Fibroblast of skin of abdomen (primary cell): ENCODE data around the gene PLXNA2.

ENCODE experiments used
- DNase-seq: peaks from one replicate; pipeline ENCODE4 v3.0.0-alpha.2; 2013

The PLXNA2 gene

DNA sequence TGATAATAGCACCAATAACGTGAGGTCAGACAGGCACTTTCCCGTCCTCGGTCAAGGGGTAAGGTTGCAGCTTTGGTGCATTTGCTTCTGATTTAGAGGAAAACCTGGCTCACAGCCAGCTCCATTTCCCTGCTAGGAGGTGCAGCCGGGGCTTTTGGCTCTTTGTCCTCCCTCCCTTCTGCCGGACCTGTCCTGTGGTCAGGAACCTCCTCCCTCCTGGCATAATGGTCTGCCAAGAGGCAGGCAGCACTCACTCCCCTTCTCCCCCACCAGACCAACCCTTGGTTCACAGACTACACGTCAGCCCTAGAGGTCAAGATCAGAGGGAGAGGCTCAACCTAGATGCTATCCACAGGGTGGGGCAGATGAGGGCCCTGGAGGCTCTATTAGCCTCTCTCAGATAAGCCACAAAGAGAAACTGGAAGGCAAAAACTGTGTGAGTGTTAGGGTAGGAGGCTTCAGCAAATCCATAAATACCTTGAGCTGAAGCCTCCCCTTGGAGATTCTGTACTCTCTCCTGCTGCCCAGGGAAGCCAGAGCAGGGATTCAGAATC is 64.8 kb downstream of the PLXNA2 start:
- DNase-seq, result no peak

- DNase-seq, result no peak
Measured at GRCh38 chr1:208178091-208178529, 66.1 kb downstream of the PLXNA2 start.

- no peak for DNase-seq
Measured at GRCh38 chr1:208177656-208178055, 66.5 kb downstream of the PLXNA2 start.

DNA sequence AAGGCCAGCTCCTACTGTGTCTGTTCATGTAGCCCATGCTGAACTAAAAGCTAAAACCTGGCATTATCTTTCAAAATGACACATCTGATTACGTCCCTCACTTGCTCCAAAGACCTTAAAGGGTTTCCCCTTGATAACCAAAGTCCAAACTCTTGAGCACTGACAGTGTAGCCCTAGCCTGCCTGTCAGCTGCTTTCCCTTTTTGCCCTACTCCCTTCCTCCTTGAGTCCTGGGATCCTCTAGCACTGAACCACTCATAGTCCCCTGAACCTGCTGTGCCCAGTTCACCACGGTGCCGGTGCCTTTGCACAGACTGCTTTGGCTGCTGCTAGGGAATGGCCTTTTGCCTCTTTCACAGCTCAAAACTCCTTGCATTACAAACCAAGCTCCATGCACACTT is 67.5 kb downstream of the PLXNA2 start:
- DNase-seq, result no peak

GRCh38 chr1:208175508-208175895 is 68.7 kb downstream of the PLXNA2 start:
- DNase-seq, result no peak

DNA sequence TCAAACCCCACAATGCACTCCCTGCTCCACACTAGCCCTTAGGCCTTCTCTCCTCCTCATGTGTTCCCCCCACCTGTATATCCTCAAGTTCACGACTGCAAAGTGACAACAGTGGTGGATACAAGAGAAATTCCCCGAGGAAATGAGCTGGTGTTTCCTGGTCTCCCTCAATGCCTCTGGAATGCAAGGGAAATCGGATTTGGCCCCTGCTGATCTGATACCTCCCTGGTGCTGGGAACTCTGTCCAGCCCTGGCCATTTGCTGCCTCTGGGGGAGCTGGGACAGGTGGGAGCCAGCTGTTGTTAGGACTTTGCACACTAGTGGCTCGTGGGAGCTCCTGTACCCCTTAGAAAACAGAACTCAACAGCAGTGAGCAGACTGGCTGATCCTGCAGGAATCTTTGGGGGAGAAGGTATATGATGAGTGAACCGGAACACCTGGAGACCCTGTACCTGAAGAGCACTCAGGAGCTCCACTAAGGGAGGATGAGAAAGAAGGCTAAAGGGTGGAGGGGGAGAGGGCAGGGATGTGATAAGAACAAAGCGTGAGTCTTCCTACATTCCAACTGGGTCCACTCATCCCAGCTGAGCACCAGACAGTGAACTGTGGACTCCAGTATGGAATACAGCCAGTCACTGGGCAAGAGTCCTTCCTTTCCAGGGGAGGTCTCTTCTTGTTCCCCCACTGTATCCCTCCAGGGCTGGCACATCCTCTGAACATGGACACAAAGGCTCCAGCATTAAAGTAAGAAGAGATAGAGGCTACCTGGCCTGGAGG is 69.3 kb downstream of the PLXNA2 start:
- DNase-seq, result peak; percentile 50

GRCh38 chr1:208174200-208174599 is 70.0 kb downstream of the PLXNA2 start:
- DNase-seq, result no peak

GRCh38 chr1:208173749-208174148 is 70.4 kb downstream of the PLXNA2 start:
- no peak for DNase-seq

- DNase-seq, result no peak
Measured at GRCh38 chr1:208172423-208173145, 71.6 kb downstream of the PLXNA2 start.

- DNase-seq, result no peak
Measured at GRCh38 chr1:208171616-208172422, 72.4 kb downstream of the PLXNA2 start.

DNA sequence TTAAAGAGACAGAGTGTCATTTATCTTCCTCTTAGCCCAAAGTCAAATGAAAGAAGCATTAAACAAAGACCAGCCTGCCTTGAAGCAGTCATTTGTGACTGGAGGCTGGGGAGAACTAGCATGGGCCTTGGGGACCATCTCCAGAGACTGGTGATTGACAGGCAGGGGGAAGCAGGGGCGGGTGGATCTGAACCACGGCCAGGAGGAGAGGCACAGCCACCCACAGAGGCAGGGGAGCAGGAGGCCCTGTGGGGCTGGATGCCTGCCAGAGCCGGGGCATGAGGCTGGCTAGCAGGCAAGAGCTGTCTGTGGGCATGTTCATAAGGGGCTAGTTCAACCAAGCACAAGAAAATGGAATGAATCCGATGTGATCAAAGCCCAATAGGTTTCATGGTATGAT is 73.9 kb downstream of the PLXNA2 start:
- DNase-seq, result no peak

DNA sequence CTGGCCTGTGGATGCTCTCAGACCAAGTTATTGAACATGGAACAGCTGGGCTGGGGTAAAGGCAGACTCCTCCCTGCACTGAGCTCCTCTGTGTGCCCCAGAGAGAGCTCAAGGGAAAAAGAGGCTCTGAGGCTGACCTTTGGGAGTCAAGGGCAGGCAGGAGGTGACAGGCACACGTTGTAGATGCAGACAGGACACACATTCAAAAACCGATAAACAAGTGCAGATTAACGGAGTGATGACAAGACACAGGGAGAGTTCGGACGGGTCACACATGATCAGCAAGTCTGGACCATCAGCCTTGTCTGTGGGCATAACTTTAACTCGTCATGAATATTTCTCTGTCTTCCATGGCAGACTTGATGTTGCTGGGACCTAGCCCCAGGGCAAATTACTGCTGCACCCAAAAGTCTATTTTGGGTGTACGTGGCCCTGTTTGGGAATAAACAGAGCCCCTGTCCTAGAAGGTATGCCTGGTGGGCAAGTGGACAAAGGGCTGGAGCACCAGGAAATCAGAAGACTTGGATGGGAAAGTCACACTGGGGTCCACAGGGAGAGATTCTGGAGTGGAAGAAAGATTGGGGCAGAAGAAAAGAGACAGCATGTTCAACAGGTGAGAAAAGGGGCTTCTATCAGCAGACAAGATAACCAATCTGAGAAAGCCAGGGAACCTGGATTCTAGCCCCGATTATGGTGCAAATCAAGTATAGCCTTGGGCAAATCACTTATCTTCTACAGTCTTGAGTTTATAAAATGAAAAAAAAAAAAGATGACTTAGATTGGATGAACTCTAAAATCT is 74.9 kb downstream of the PLXNA2 start:
- no peak for DNase-seq

- DNase-seq, result no peak
Measured at GRCh38 chr1:208167261-208167869, 76.8 kb downstream of the PLXNA2 start.

GRCh38 chr1:208166340-208167138 is 77.6 kb downstream of the PLXNA2 start:
- no peak for DNase-seq

- DNase-seq, result peak; percentile 89
Measured at GRCh38 chr1:208165659-208166058, 78.5 kb downstream of the PLXNA2 start.

GRCh38 chr1:208164609-208165008 is 79.6 kb downstream of the PLXNA2 start:
- DNase-seq, result no peak

DNA sequence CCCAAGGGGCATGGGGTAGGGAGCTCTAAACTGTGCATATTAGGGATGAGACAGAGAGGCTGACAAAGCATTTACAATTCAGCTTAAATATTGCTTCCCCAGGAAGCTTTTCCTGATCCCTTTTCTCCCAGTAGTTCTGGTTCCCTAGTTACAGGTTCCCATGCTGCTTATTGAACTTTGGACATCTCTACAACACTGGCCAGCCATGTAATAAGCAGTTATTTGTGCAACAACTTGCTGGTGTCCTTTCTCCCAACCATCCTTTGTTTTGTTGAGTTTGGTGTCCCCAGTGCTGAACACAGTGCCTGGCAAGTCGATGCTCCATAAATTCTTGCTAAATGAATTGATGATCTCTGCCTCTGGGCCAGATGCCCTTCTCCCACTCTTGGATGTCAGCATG is 80.6 kb downstream of the PLXNA2 start:
- DNase-seq, result no peak

DNA sequence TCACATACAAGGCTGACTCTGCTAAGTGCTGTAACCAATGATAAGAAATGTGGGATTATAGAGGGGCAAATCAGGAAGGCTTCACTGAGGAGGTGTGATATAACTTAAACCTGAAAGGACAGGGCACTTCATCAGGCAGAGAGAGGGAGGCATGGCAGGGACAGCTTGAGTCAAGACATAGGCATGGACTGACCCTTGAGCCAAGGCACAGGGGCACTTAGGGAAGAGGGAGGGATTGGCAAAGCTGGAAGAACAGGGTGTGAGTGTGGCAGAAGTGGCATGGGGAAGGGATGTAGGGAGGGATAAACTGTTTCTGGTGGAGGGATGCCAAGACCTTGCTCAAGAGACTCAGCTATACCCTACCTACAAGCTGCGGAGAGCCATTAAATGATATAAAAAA is 81.3 kb downstream of the PLXNA2 start:
- DNase-seq, result no peak

DNA sequence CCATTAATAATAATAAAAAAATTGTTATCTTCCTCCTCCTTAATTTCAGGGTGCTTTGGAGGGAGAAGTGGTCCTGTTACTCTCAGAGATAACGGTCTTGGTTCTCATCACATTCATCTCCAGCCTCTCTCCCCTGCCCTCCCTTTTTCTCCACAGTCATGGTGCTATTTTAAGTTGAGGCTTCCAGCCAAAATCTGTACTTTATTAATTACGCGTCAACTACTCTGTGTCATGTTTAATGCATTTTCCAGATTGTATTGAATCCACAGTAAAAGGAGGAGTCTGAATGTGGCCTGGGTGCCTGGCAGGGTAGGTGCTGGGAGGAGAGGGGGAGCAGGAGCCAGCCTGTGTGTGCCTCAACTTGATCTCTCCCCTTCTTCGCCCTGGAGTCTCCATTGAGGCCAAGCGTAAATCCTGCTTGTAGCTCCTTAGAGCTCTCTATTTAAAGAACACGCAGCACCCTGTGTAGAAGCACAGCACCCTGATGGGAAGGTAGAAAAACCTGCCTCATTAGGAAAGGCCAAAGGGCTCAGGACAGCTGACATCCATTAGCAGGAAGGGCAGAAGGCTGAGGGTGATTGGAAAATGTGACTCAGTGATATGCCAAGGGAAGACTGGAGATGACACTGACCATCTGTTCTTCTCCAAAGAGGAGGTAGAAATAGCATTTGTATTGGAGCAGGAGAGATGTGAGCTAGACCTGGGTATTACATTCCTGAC is 82.4 kb downstream of the PLXNA2 start:
- peak; percentile 88 for DNase-seq

- no peak for DNase-seq
Measured at GRCh38 chr1:208161005-208161404, 83.2 kb downstream of the PLXNA2 start.
